CD4-positive, alpha-beta T cell (primary cell): ENCODE measurements around the gene TMEM69. TPM values are rescaled to one million over a fixed set of nuclear protein-coding genes. Genes with fewer than 3 reads are reported as not detected.
"Not testable (repeated sequence)": the region's sequence is repeated elsewhere in the genome, so short reads cannot be mapped to it uniquely, and the experiment has no call there.

ENCODE experiments used
- ATAC-seq: fragments of 200-7000 bp; cut with Tn5 transposase; one replicate; pipeline ENCODE4 v1.10.0; 2022; ENCODE audit warnings: mild to moderate bottlenecking; ENCODE audit not compliant: poor library complexity
- CTCF ChIA-PET: fragments of 350-600 bp; sonication (Branson Sonifier 250); formaldehyde crosslinking; loops from one replicate; lab custom pipeline; 2021; ENCODE audit warnings: antibody characterized with exemption, inconsistent platforms; lab: Charles Lee
- POLR2A ChIA-PET: fragments of 350-600 bp; sonication (Branson Sonifier 250); formaldehyde crosslinking; loops from one replicate; lab custom pipeline; 2021; ENCODE audit warnings: antibody characterized with exemption, inconsistent platforms; lab: Charles Lee
- DNase-seq, 14 experiments: peaks; one replicate each; pipeline ENCODE4 v3.0.0-alpha.2; 2013 to 2020; ENCODE audit warnings: mixed read lengths in 2 of 14
- H3K27ac ChIP-seq, 2 donors: one replicate each; pipeline versions ENCODE4 v1.5.1 to v1.7.0; 2013; ENCODE audit warnings: low read length in 2 of 2, low read depth in 1 of 2, mild to moderate bottlenecking in 1 of 2
- H3K27me3 ChIP-seq, 2 experiments: 1 replicate in 1 of 2; 2 replicates in 1 of 2; pipeline versions ENCODE4 v1.6.1 to v1.7.0; 2013; ENCODE audit warnings: low read length in 2 of 2, control low read depth in 1 of 2, mild to moderate bottlenecking in 1 of 2, moderate library complexity in 1 of 2; ENCODE audit not compliant: insufficient read depth in 2 of 2, control insufficient read depth in 1 of 2
- H3K36me3 ChIP-seq: one replicate; pipeline ENCODE4 v1.6.1; 2013; ENCODE audit warnings: low read length, control low read depth; ENCODE audit not compliant: insufficient read depth
- H3K4me1 ChIP-seq: one replicate; pipeline ENCODE4 v1.6.1; 2013; ENCODE audit warnings: low read length, control low read depth; ENCODE audit not compliant: insufficient read depth
- H3K4me3 ChIP-seq: one replicate; pipeline ENCODE4 v1.5.1; 2013; ENCODE audit warnings: mild to moderate bottlenecking, low read length, moderate library complexity
- H3K9me3 ChIP-seq, 2 experiments: 1 replicate in 1 of 2; 2 replicates in 1 of 2; pipeline versions ENCODE4 v1.6.1 to v1.7.0; 2013; ENCODE audit warnings: low read length in 2 of 2, mild to moderate bottlenecking in 2 of 2, control low read depth in 1 of 2, moderate library complexity in 1 of 2; ENCODE audit not compliant: control insufficient read depth in 1 of 2, insufficient read depth in 1 of 2
- H3K27ac Mint-ChIP-seq: one replicate; pipeline ENCODE4 v1.8.0; 2020; ENCODE audit warnings: mixed read lengths
- H3K27me3 Mint-ChIP-seq: one replicate; pipeline ENCODE4 v1.8.0; 2021; ENCODE audit warnings: mixed read lengths
- H3K36me3 Mint-ChIP-seq: one replicate; pipeline ENCODE4 v1.8.0; 2021; ENCODE audit warnings: low read depth, mixed read lengths
- H3K4me1 Mint-ChIP-seq: one replicate; pipeline ENCODE4 v1.8.0; 2021; ENCODE audit warnings: low read depth, mixed read lengths
- H3K4me3 Mint-ChIP-seq: one replicate; pipeline ENCODE4 v1.8.0; 2020; ENCODE audit warnings: mild to moderate bottlenecking, mixed read lengths
- H3K9me3 Mint-ChIP-seq: one replicate; pipeline ENCODE4 v1.8.0; 2020; ENCODE audit warnings: mixed read lengths
- intact Hi-C, 2 experiments: fragments of 100-400 bp; cut with DNase I in 1 of 2; cut with micrococcal nuclease in 1 of 2; formaldehyde crosslinking; loops; one replicate each; pipeline versions ENCODE4 v1.15.1 to v1.9.0; 2023 to 2025; cut with DNase I, micrococcal nuclease
- total RNA-seq, 174 experiments: library from RNA in 2 of 174; stranded (reverse) in 2 of 174; gene quantifications; one replicate each; pipeline ENCODE4 v1.2.3 and lab custom pipeline; 2021 to 2026
- TF ChIP-seq, protein P1 (sequence below): fragments of 200-600 bp; IDR thresholded peaks from one replicate; pipeline ENCODE4 v1.8.0; 2022; ENCODE audit warnings: antibody characterized with exemption, mild to moderate bottlenecking

TMEM69 gene
- total RNA-seq, 2 experiments from 2014 or later: 5.6 to 6.3 TPM

DNA sequence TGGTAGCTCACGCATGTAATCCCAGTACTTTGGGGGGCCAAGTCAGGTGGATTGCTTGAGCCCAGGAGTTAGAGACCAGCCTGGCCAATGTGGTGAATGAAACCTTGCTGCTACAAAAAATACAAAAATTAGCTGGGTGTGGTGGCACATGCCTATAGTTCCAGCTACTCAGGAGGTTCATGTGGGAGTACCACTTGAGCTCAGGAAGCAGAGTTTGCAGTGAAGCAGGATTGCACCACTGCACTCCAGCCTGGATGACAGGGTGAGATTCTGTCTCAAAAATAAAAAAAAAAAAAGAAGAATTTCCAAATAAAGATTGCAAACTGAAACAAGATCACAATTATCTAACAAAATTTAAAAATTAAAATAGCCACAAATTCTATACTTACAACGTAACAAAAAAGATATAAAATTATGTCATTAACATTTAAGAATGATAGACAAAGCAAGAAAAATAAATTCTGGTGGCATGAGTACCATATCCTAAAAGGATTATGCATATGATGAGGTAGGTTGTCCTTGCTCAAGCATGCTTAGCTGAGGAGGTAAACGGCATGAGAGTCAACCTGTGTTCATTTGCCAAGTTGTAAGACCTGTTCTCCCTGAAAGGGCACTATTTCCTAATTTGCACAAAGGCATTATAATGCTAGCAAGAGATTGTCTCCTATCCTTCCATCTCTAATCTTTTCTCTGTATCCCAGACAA is 42.2 kb downstream of the TMEM69 start:
- Mint-ChIP-seq H3K4me3 (no peak overlapping the region), H3K27me3 (no peaks in the 10 kb centered on the region), H3K36me3 (peaks cover 23% of the 10 kb centered on the region), H3K4me1 (peaks cover 18% of the 10 kb centered on the region), H3K27ac (no peak overlapping the region), H3K9me3 (no peaks in the 10 kb centered on the region)
- ChIA-PET POLR2A (no interaction called here), CTCF (no interaction called here)
- Histone ChIP-seq H3K36me3 (peaks cover 2% of the 10 kb centered on the region), H3K9me3 (no peaks in the 10 kb centered on the region), H3K4me1 (no peaks in the 10 kb centered on the region), H3K27me3 (no peaks in the 10 kb centered on the region), H3K27ac (no peak overlapping the region), H3K4me3 (no peak overlapping the region)
- intact Hi-C loops: no loop called here
- no peak for ATAC-seq
- DNase-seq: no peak
- TF ChIP-seq, protein P1, sequence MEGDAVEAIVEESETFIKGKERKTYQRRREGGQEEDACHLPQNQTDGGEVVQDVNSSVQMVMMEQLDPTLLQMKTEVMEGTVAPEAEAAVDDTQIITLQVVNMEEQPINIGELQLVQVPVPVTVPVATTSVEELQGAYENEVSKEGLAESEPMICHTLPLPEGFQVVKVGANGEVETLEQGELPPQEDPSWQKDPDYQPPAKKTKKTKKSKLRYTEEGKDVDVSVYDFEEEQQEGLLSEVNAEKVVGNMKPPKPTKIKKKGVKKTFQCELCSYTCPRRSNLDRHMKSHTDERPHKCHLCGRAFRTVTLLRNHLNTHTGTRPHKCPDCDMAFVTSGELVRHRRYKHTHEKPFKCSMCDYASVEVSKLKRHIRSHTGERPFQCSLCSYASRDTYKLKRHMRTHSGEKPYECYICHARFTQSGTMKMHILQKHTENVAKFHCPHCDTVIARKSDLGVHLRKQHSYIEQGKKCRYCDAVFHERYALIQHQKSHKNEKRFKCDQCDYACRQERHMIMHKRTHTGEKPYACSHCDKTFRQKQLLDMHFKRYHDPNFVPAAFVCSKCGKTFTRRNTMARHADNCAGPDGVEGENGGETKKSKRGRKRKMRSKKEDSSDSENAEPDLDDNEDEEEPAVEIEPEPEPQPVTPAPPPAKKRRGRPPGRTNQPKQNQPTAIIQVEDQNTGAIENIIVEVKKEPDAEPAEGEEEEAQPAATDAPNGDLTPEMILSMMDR: no peak

DNA sequence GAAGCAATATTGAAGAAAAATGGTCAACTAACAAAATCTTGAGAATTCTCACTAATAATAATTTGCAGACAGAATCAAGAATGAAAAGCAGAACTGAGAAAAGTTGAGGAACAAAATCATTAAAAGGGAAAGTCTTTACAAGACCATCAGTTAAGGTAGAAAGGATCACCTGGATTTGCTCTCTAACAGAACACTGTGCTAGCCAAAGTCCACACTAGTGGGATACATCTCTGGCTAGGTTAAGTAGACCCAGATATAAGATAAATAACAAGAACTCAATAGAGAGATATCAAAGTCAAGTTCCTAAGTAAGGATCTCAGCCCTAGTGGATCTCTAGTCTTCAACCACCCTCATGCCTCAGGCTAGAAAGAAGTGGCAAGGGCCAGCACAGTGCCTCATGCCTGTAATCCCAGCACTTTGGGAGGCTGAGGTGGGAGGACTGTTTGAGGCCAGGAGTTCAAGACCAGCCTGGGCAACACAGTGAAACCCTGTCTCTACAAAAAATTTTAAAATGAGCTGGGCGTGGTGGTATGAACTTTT is 42.9 kb downstream of the TMEM69 start:
- ChIA-PET CTCF (no interaction called here), POLR2A (no interaction called here)
- no peak for DNase-seq
- Histone ChIP-seq H3K9me3 (no peaks in the 10 kb centered on the region), H3K36me3 (peaks cover 2% of the 10 kb centered on the region), H3K4me3 (no peak overlapping the region), H3K27me3 (no peaks in the 10 kb centered on the region), H3K27ac (no peak overlapping the region), H3K4me1 (no peaks in the 10 kb centered on the region)
- Mint-ChIP-seq H3K4me3 (no peak overlapping the region), H3K27me3 (no peaks in the 10 kb centered on the region), H3K9me3 (no peaks in the 10 kb centered on the region), H3K27ac (no peak overlapping the region), H3K36me3 (peaks cover 23% of the 10 kb centered on the region), H3K4me1 (peaks cover 18% of the 10 kb centered on the region)
- intact Hi-C loops: no loop called here
- TF ChIP-seq, protein P1: no peak
- ATAC-seq: no peak

DNA sequence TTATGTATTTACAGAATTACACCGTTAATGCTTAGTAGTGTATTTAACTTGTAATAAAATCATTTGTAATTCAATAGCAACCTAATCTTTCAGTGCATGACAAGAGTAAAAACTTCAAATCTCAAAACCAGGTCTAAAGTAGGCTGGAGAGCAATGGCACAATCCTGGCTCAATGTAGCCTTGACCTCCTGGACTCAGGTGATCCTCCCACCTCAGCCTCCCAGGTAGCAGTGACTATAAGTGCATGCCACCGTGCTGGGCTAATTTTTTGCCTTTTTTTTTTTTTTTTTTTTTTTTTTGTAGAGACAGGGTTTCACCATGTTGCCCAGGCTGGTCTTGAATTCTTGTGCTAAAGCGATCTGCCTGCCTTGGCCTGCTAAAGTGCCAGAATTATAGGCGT is 51.2 kb downstream of the TMEM69 start:
- ChIA-PET CTCF (no interaction called here), POLR2A (no interaction called here)
- no peak overlapping the region for H3K4me3 Mint-ChIP-seq
- TF ChIP-seq, protein P1: no peak
- no peaks in the 10 kb centered on the region for H3K9me3 Mint-ChIP-seq
- H3K36me3 Mint-ChIP-seq: peaks cover 34% of the 10 kb centered on the region
- no peaks in the 10 kb centered on the region for H3K27me3 Mint-ChIP-seq
- intact Hi-C loops: no loop called here
- H3K4me1 ChIP-seq: no peaks in the 10 kb centered on the region
- H3K27ac Mint-ChIP-seq: no peak overlapping the region
- H3K9me3 ChIP-seq: no peaks in the 10 kb centered on the region
- no peak overlapping the region for H3K4me3 ChIP-seq
- peaks cover 29% of the 10 kb centered on the region for H3K4me1 Mint-ChIP-seq
- H3K27ac ChIP-seq: no peak overlapping the region
- peaks cover 20% of the 10 kb centered on the region for H3K36me3 ChIP-seq
- no peak for DNase-seq
- H3K27me3 ChIP-seq: no peaks in the 10 kb centered on the region
- no peak for ATAC-seq

DNA sequence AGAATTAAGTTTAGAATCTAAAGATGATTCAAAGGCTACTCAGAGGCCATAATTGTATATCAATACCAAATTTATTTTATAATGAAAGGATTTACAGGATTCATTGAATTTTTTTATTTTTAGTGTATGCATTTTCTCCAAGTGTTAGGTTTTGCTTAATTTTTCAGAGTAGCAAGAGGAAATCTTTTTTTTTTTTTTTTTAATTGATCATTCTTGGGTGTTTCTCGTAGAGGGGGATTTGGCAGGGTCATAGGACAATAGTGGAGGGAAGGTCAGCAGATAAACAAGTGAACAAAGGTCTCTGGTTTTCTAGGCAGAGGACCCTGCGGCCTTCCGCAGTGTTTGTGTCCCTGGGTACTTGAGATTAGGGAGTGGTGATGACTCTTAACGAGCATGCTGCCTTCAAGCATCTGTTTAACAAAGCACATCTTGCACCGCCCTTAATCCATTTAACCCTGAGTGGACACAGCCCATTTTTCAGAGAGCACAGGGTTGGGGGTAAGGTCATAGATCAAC is 51.7 kb downstream of the TMEM69 start:
- H3K4me3 Mint-ChIP-seq, CTCF ChIA-PET, H3K4me3 ChIP-seq, H3K9me3 Mint-ChIP-seq, H3K27me3 Mint-ChIP-seq, H3K27ac ChIP-seq, H3K27me3 ChIP-seq, DNase-seq, intact Hi-C loops, H3K27ac Mint-ChIP-seq, H3K9me3 ChIP-seq, POLR2A ChIA-PET, H3K4me1 ChIP-seq, ATAC-seq: not testable (repeated sequence)
- peaks cover 22% of the 10 kb centered on the region for H3K36me3 ChIP-seq
- peaks cover 29% of the 10 kb centered on the region for H3K4me1 Mint-ChIP-seq
- peaks cover 38% of the 10 kb centered on the region for H3K36me3 Mint-ChIP-seq
